GM21390 (cell line): Measurements from ENCODE around the gene GLOD4.
"Not testable (repeated sequence)": the region's sequence is repeated elsewhere in the genome, so short reads cannot be mapped to it uniquely, and the experiment has no call there.

Experiments used
- ATAC-seq: cut with Tn5 transposase; IDR thresholded peaks from one replicate; pipeline ENCODE4 v1.9.1; 2021; ENCODE audit not compliant: unreplicated experiment

The GLOD4 gene

GRCh38 chr17:802901-803881, 21.1 kb upstream of the GLOD4 start:
- ATAC-seq, result no peak

GRCh38 chr17:802481-802880, 20.4 kb upstream of the GLOD4 start:
- ATAC-seq, result no peak

GRCh38 chr17:801660-802059, 19.6 kb upstream of the GLOD4 start:
- no peak for ATAC-seq

- no peak for ATAC-seq
Observed at GRCh38 chr17:800446-801242, 18.6 kb upstream of the GLOD4 start.

- no peak for ATAC-seq
Observed at GRCh38 chr17:799261-799660, 17.2 kb upstream of the GLOD4 start.

GRCh38 chr17:798246-798645, 16.2 kb upstream of the GLOD4 start:
- ATAC-seq, result no peak

GRCh38 chr17:797236-797840, 15.3 kb upstream of the GLOD4 start:
- ATAC-seq, result no peak

GRCh38 chr17:796609-797008, 14.5 kb upstream of the GLOD4 start:
- no peak for ATAC-seq

GRCh38 chr17:795721-796120, 13.6 kb upstream of the GLOD4 start:
- no peak for ATAC-seq

GRCh38 chr17:795276-795675, 13.2 kb upstream of the GLOD4 start:
- no peak for ATAC-seq

GRCh38 chr17:794876-795275, 12.8 kb upstream of the GLOD4 start:
- no peak for ATAC-seq

GRCh38 chr17:792277-792676, 10.2 kb upstream of the GLOD4 start:
- ATAC-seq, result no peak

- ATAC-seq, result no peak
Observed at GRCh38 chr17:791829-792228, 9.7 kb upstream of the GLOD4 start.

GRCh38 chr17:790874-791247, 8.8 kb upstream of the GLOD4 start:
- ATAC-seq, result not testable (repeated sequence)

- ATAC-seq, result not testable (repeated sequence)
Observed at GRCh38 chr17:789931-790873, 8.1 kb upstream of the GLOD4 start.

- no peak for ATAC-seq
Observed at GRCh38 chr17:789160-789840, 7.2 kb upstream of the GLOD4 start.

- no peak for ATAC-seq
Observed at GRCh38 chr17:788551-788950, 6.5 kb upstream of the GLOD4 start.

- no peak for ATAC-seq
Observed at GRCh38 chr17:787641-788221, 5.7 kb upstream of the GLOD4 start.

- ATAC-seq, result not testable (repeated sequence)
Observed at GRCh38 chr17:785901-786300, 3.8 kb upstream of the GLOD4 start.

- ATAC-seq, result no peak
Observed at GRCh38 chr17:784143-784542, 2.1 kb upstream of the GLOD4 start.
